Fibroblast of skin of left biceps (primary cell): ENCODE data around the gene PTPRR.

ENCODE experiments used
- DNase-seq, 2 experiments: peaks; one replicate each; pipeline ENCODE4 v3.0.0-alpha.2; 2013; ENCODE audit warnings: low read depth in 2 of 2

PTPRR gene

GRCh38 chr12:70645494-70646317 is 274.8 kb downstream of the PTPRR start:
- peak; percentile 78 to 80 for DNase-seq

GRCh38 chr12:70644861-70645260 is 275.7 kb downstream of the PTPRR start:
- no peak for DNase-seq

GRCh38 chr12:70643939-70644338 is 276.6 kb downstream of the PTPRR start:
- no peak for DNase-seq

GRCh38 chr12:70641691-70642090 is 278.8 kb downstream of the PTPRR start:
- DNase-seq: no peak

GRCh38 chr12:70640901-70641300 is 279.6 kb downstream of the PTPRR start:
- no peak for DNase-seq

GRCh38 chr12:70639535-70639934 is 281.0 kb downstream of the PTPRR start:
- no peak for DNase-seq

GRCh38 chr12:70638639-70639360 is 281.7 kb downstream of the PTPRR start:
- DNase-seq: no peak

- no peak for DNase-seq
Observed at GRCh38 chr12:70637303-70638085, 283.0 kb downstream of the PTPRR start, which contains the start of gene PTPRB. Gene PTPRB (minus strand): TSS chr12:70637429. CDS start chr12:70637395, 34 bp downstream.

- no peak for DNase-seq
Observed at GRCh38 chr12:70635755-70636154, 284.8 kb downstream of the PTPRR start.

GRCh38 chr12:70628701-70629480 is 291.6 kb downstream of the PTPRR start:
- DNase-seq: no peak

GRCh38 chr12:70627677-70628076 is 292.9 kb downstream of the PTPRR start:
- no peak for DNase-seq

GRCh38 chr12:70626180-70626579 is 294.4 kb downstream of the PTPRR start:
- DNase-seq: no peak

- DNase-seq: no peak
Observed at GRCh38 chr12:70619471-70620152, 300.9 kb downstream of the PTPRR start.

- no peak for DNase-seq
Observed at GRCh38 chr12:70618371-70618770, 302.2 kb downstream of the PTPRR start.

- no peak for DNase-seq
Observed at GRCh38 chr12:70617450-70617849, 303.1 kb downstream of the PTPRR start.

- DNase-seq: no peak
Observed at GRCh38 chr12:70615174-70615866, 305.2 kb downstream of the PTPRR start.

- no peak for DNase-seq
Observed at GRCh38 chr12:70609739-70610491, 310.6 kb downstream of the PTPRR start.

- no peak for DNase-seq
Observed at GRCh38 chr12:70609203-70609602, 311.3 kb downstream of the PTPRR start.

GRCh38 chr12:70608184-70608583 is 312.4 kb downstream of the PTPRR start:
- no peak for DNase-seq
